Spleen (tissue), 11 donors: Measurements from ENCODE around the gene NFIX. TPM values are rescaled to one million over a fixed set of nuclear protein-coding genes. Genes with fewer than 3 reads are reported as not detected.
"Not testable (repeated sequence)": the region's sequence is repeated elsewhere in the genome, so short reads cannot be mapped to it uniquely, and the experiment has no call there.

Experiments used
- DNase-seq: peaks from one replicate; pipeline ENCODE4 v3.0.0-alpha.2; 2020
- H3K27ac ChIP-seq, 8 donors: fragments of 200-600 bp; sonication (generic) in 7 of 8; 1 replicate in 4 of 8; 2 replicates in 4 of 8; pipeline versions ENCODE4 v1.5.0 to v1.8.0; 2016 to 2021; ENCODE audit warnings: inconsistent platforms in 4 of 8, mild to moderate bottlenecking in 4 of 8, moderate library complexity in 1 of 8
- H3K27me3 ChIP-seq, 7 donors: fragments of 200-600 bp; sonication (generic) in 6 of 7; replicated peaks in 1 of 7; 1 replicate in 4 of 7; 2 replicates in 3 of 7; pipeline versions ENCODE4 v1.5.0 to v1.8.0; 2016 to 2021; ENCODE audit warnings: inconsistent platforms in 3 of 7, mild to moderate bottlenecking in 1 of 7
- H3K36me3 ChIP-seq, 6 donors: fragments of 200-600 bp; sonication (generic) in 5 of 6; 1 replicate in 4 of 6; 2 replicates in 2 of 6; pipeline versions ENCODE4 v1.5.0 to v1.8.0; 2016 to 2021; ENCODE audit warnings: inconsistent platforms in 2 of 6
- H3K4me1 ChIP-seq, 6 donors: fragments of 200-600 bp; sonication (generic) in 5 of 6; 1 replicate in 3 of 6; 2 replicates in 3 of 6; pipeline versions ENCODE4 v1.5.0 to v1.8.0; 2016 to 2021; ENCODE audit warnings: inconsistent platforms in 3 of 6
- H3K4me3 ChIP-seq, 8 donors: fragments of 200-600 bp; sonication (generic) in 7 of 8; 1 replicate in 4 of 8; 2 replicates in 4 of 8; pipeline versions ENCODE4 v1.5.0 to v1.8.0; 2016 to 2021; ENCODE audit warnings: inconsistent platforms in 4 of 8, mild to moderate bottlenecking in 4 of 8, moderate library complexity in 2 of 8
- H3K9me3 ChIP-seq, 8 donors: fragments of 200-600 bp; sonication (generic) in 7 of 8; 1 replicate in 4 of 8; 2 replicates in 4 of 8; pipeline versions ENCODE4 v1.5.0 to v1.8.0; 2016 to 2021; ENCODE audit warnings: inconsistent platforms in 4 of 8
- CTCF ChIP-seq, 11 experiments: fragments of 200-600 bp in 7 of 11; fragments of 450-650 bp in 4 of 11; sonication (generic) in 4 of 11; IDR thresholded peaks in 8 of 11; conservative IDR thresholded peaks in 3 of 11; 1 replicate in 7 of 11; 2 replicates in 4 of 11; pipeline versions ENCODE4 v1.4.0 to v1.8.0; 2016 to 2021; ENCODE audit warnings: antibody characterized with exemption in 11 of 11, inconsistent platforms in 4 of 11, mild to moderate bottlenecking in 1 of 11
- POLR2A ChIP-seq, 3 donors: fragments of 450-650 bp; IDR thresholded peaks; one replicate each; pipeline ENCODE4 v1.5.1; 2017; ENCODE audit warnings: antibody characterized with exemption in 3 of 3, mild to moderate bottlenecking in 1 of 3
- POLR2AphosphoS5 ChIP-seq, 3 donors: sonication (generic); formaldehyde crosslinking; IDR thresholded peaks; one replicate each; pipeline ENCODE4 v1.5.1; 2017; ENCODE audit warnings: antibody characterized with exemption in 3 of 3
- WGBS, 5 donors: extraction: QIAGEN DNeasy Blood & Tissue Kit in 3 of 5; methylation state at CpG; one replicate each; pipeline versions ENCODE4 v1.1.5 to v1.1.7; 2013 to 2018; 5-methylcytosine and 5-hydroxymethylcytosine counted together
- intact Hi-C: fragments of 100-400 bp; cut with DNase I; formaldehyde crosslinking; loops from one replicate; pipeline ENCODE4 v1.15.0; 2023; ENCODE audit warnings: low total_unique reads
- polyA plus RNA-seq, 3 donors: library from polyadenylated mRNA; stranded (reverse); fragments of 200-250 nt; gene quantifications; one replicate each; pipeline ENCODE4 v1.2.1, GENCODE V29; 2013
- total RNA-seq, 7 donors: library from RNA; depleted of rRNA in 3 of 7; stranded (reverse); fragments of >200 nt in 3 of 7; fragmentation: NEBNext Ultra II Directional in 4 of 7; extraction: Animal tissue kit (Norgen Biotek cat#: 25700) in 4 of 7; gene quantifications; one replicate each; pipeline versions ENCODE4 v1.1.0 to v1.2.1, GENCODE V29; 2016 to 2021
- donor health status: healthy with polysubstance abuse.
- donor health status: DM: no; HTN: no; CAD: no; lungs with moderate emphysema.
- donor health status: DM: no; HTN: no; CAD: no.
- donor health status: Bipolar disorder and iron deficiency.
- donor health status: healthy.
- donor health status: DM: no; HTN: no; CAD: no.
- donor health status: DM: yes; HTN: yes; CAD: no.

Gene NFIX
- total and polyA plus RNA-seq, 10 donors, result 1.1 to 41.4 (median 17.5) TPM

- no peak for DNase-seq
- H3K27ac ChIP-seq, result no peak overlapping the region
- 89 to 94% (median 91%) methylated on average over 16 of the region's 16 CpGs for WGBS, 5 donors
- H3K9me3 ChIP-seq, result no peaks in the 10 kb centered on the region
- H3K36me3 ChIP-seq, result no peaks in the 10 kb centered on the region
- H3K4me1 ChIP-seq, result peaks cover 0 to 7% (median 4%) of the 10 kb centered on the region in 6 donors
- intact Hi-C loops, result loop anchor here (10.0 kb wide), 1 partner anchor 612 kb away; no protein-coding TSS in a partner anchor
- peaks cover 0 to 23% (median 8%) of the 10 kb centered on the region in 7 donors for H3K27me3 ChIP-seq
- no peak overlapping the region for H3K4me3 ChIP-seq
- TF ChIP-seq POLR2A (IDR thresholded peaks at IDR 0.05), result no peak
- no peak for TF ChIP-seq CTCF (IDR thresholded peaks at IDR 0.05 in 8 of 11, conservative IDR thresholded peaks at IDR 0.05 in 3 of 11)
- TF ChIP-seq POLR2AphosphoS5 (IDR thresholded peaks at IDR 0.05), result no peak
Measured at GRCh38 chr19:12973236-12973635, 22.0 kb upstream of the NFIX start.

- Histone ChIP-seq H3K36me3 (no peaks in the 10 kb centered on the region), H3K4me1 (peaks cover 0 to 7% (median 4%) of the 10 kb centered on the region in 6 donors), H3K4me3 (no peak overlapping the region), H3K9me3 (no peaks in the 10 kb centered on the region), H3K27me3 (peaks cover 0 to 23% (median 8%) of the 10 kb centered on the region in 7 donors), H3K27ac (no peak overlapping the region)
- TF ChIP-seq POLR2AphosphoS5 (IDR thresholded peaks at IDR 0.05) (no peak), POLR2A (IDR thresholded peaks at IDR 0.05) (no peak), CTCF (IDR thresholded peaks at IDR 0.05 in 8 of 11, conservative IDR thresholded peaks at IDR 0.05 in 3 of 11) (no peak)
- WGBS, 5 donors, result 37 to 56% (median 44%) methylated on average over 16 to 19 of the region's 19 CpGs
- no peak for DNase-seq
- intact Hi-C loops, result loop anchor here (5.0 to 10.0 kb wide), 3 partner anchors 88 to 610 kb away; no protein-coding TSS in a partner anchor
Measured at GRCh38 chr19:12974301-12975220, 20.7 kb upstream of the NFIX start.

DNA sequence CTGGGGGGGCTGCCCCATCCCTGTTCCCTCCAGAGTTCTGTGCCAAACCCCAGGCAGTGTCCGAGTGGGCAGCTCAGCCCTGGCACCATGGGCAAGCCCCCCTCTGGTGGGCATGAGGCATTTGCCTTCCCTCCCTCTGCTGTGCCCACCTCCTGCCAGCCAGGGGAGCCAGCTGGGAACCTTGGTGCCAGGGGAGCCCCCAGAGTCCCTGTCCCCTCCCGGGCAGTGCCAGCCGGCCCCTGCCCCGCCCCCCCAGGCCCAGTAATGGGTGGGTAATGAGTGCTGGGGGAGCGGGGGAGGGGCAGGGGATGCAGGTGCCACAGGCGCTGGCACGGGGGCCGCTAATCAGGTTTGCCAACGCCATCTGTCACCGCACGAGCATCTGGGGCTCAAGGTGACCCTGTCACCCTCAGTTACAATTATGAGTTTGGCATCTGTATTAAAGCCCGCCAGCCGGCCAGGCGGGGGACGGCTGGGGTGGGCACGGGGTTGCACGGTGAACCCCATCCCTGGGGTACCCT, 20.0 kb upstream of the NFIX start:
- intact Hi-C loops, result loop anchor here (5.0 to 10.0 kb wide), 3 partner anchors 87 to 610 kb away; no protein-coding TSS in a partner anchor
- H3K4me3 ChIP-seq, result no peak overlapping the region
- H3K36me3 ChIP-seq, result no peaks in the 10 kb centered on the region
- WGBS, 5 donors, result 69 to 85% (median 71%) methylated on average over 12 to 17 of the region's 17 CpGs
- peaks cover 0 to 30% (median 8%) of the 10 kb centered on the region in 7 donors for H3K27me3 ChIP-seq
- no peak for TF ChIP-seq POLR2AphosphoS5 (IDR thresholded peaks at IDR 0.05)
- TF ChIP-seq CTCF (IDR thresholded peaks at IDR 0.05 in 8 of 11, conservative IDR thresholded peaks at IDR 0.05 in 3 of 11), result no peak
- no peak for TF ChIP-seq POLR2A (IDR thresholded peaks at IDR 0.05)
- DNase-seq, result no peak
- peaks cover 0 to 11% (median 4%) of the 10 kb centered on the region in 6 donors for H3K4me1 ChIP-seq
- H3K9me3 ChIP-seq, result no peaks in the 10 kb centered on the region
- H3K27ac ChIP-seq, result no peak overlapping the region

DNA sequence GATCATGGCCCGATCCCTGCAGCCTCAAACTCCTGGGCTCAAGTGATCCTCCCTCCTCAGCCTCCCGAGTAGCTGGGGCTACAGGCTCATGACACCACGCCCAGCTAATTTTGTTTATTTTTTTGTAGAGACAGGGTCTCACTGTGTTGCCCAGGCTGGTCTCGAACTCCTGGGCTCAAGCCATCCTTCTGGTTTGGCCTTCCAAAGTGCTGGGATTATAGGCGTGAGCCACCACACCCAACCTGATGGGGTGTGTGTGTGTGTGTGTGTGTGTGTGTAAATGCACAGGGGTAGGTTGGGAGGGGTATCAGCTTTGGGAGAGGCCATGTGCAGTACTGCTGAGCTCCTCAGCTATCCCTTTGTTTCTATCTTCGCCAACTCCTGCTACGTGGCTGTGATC, 19.2 kb upstream of the NFIX start:
- peaks cover 0 to 11% (median 4%) of the 10 kb centered on the region in 6 donors for H3K4me1 ChIP-seq
- 87 to 92% (median 89%) methylated on average over 7 of the region's 7 CpGs for whole genome bisulfite sequencing, 5 donors

More for the DNA sequence above, 19.2 kb upstream of the NFIX start:
- DNase-seq, H3K9me3 ChIP-seq, H3K27ac ChIP-seq, H3K36me3 ChIP-seq, H3K4me3 ChIP-seq: not testable (repeated sequence)
- intact Hi-C loops, result loop anchor here (5.0 to 10.0 kb wide), 3 partner anchors 86 to 609 kb away; no protein-coding TSS in a partner anchor
- H3K27me3 ChIP-seq, result peaks cover 0 to 36% (median 8%) of the 10 kb centered on the region in 7 donors
